Measurements from ENCODE around the gene PLEKHF1.
"Not testable (repeated sequence)": the region's sequence is repeated elsewhere in the genome, so short reads cannot be mapped to it uniquely, and the experiment has no call there.

DNA sequence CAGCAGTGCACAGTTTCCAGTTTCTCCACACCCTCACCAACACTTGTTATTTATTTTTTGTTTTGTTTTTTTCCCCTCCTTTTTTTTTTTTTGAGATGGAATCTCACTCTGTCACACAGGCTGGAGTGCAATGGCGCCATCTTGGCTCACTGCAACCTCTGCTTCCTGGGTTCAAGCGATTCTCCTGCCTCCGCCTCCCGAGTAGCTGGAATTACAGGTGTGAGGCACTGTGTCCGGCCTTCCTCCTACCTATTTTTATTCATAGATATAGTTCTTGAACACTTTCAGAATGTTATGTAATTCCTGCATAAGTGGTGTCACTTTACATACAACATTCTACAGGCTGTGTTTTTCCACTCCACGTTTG is 5.7 kb downstream of the PLEKHF1 start:
- not testable (repeated sequence) for TF ChIP-seq EZH2 (IDR thresholded peaks at IDR 0.05; ENCODE audit: low read length, missing control alignments); CTCF (conservative IDR thresholded peaks at IDR 0.05 in 1 of 2, IDR thresholded peaks at IDR 0.05 in 1 of 2; ENCODE audit: low read depth in 1 of 2, low read length in 2 of 2)

Data from fibroblast of lung (primary cell).